ENCODE measurements around the gene IFT25.

Gene IFT25

DNA sequence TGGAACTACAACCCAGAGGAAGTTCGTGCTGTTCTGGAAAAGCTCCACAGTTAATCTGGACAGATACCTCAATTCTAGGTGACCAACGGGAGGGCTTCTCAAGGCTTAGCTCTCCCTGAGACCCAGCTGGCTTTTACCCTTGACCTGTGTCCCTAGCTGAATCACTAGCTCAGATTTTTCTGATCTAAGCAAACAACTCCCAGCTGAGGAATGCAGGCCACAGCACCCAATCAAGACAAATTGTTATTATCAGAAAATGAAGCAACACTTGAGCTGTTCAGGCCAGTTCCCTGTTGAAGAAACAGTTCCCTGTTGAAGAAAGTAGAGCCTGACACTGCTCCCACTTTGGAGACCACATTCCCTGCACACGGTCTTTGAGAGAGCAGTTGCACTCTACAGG is 35.6 kb downstream of the IFT25 start:
- H4K20me1 ChIP-seq (ENCODE audit: insufficient read depth, low read length, poor library complexity, severe bottlenecking) = no peaks in the 10 kb centered on the region
- H3K9ac ChIP-seq (ENCODE audit: low read depth, low read length, poor library complexity, severe bottlenecking) = no peak overlapping the region
- H3K9me2 ChIP-seq (replicated peaks; ENCODE audit: low read depth, low read length) = no peaks in the 10 kb centered on the region
- H3F3A ChIP-seq (ENCODE audit: low read depth) = no peaks in the 10 kb centered on the region
- TF ChIP-seq EZH2phosphoT487 (IDR thresholded peaks at IDR 0.05; ENCODE audit: borderline replicate concordance) = no peak
- TF ChIP-seq, protein P1, sequence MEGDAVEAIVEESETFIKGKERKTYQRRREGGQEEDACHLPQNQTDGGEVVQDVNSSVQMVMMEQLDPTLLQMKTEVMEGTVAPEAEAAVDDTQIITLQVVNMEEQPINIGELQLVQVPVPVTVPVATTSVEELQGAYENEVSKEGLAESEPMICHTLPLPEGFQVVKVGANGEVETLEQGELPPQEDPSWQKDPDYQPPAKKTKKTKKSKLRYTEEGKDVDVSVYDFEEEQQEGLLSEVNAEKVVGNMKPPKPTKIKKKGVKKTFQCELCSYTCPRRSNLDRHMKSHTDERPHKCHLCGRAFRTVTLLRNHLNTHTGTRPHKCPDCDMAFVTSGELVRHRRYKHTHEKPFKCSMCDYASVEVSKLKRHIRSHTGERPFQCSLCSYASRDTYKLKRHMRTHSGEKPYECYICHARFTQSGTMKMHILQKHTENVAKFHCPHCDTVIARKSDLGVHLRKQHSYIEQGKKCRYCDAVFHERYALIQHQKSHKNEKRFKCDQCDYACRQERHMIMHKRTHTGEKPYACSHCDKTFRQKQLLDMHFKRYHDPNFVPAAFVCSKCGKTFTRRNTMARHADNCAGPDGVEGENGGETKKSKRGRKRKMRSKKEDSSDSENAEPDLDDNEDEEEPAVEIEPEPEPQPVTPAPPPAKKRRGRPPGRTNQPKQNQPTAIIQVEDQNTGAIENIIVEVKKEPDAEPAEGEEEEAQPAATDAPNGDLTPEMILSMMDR (conservative IDR thresholded peaks at IDR 0.05; ENCODE audit: low read length) = no peak
- H3K79me2 ChIP-seq (ENCODE audit: insufficient read depth, low read length) = no peaks in the 10 kb centered on the region
- no peak overlapping the region for H2AFZ ChIP-seq (ENCODE audit: low read length)
- no peak overlapping the region for H3K4me3 ChIP-seq (ENCODE audit: low read length, poor library complexity, severe bottlenecking)
- H3K4me1 ChIP-seq (ENCODE audit: insufficient read depth, low read length, poor library complexity, severe bottlenecking) = no peaks in the 10 kb centered on the region
- no peaks in the 10 kb centered on the region for H3K9me3 ChIP-seq (ENCODE audit: insufficient read depth, low read depth, low read length)
- H3K4me2 ChIP-seq (ENCODE audit: low read depth, low read length, poor library complexity, severe bottlenecking) = no peak overlapping the region
- H3K36me3 ChIP-seq (ENCODE audit: insufficient read depth, low read length) = no peaks in the 10 kb centered on the region; the same call in 1 of the 2 replicates
- no peaks in the 10 kb centered on the region for H3K27me3 ChIP-seq (ENCODE audit: insufficient read depth, low read length, poor library complexity, severe bottlenecking)

DNA sequence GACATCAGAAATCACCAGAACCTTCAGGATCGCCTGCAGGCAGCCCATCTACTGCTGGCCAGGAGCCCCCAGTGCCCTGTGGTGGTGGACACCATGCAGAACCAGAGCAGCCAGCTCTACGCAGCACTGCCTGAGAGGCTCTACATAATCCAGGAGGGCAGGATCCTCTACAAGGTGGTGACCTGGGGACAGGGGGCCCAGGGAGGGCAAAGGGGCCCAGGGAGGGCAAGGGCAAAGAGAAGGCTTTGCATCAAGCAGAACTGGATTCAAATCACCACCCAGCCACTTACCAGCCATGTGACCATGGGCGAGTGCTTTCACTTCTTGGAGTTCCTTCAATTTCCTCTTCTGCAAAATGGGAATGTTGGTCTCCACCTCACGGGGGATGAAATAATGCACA is 39.4 kb downstream of the IFT25 start:
- Histone ChIP-seq H3K79me2 (ENCODE audit: insufficient read depth, low read length) (no peaks in the 10 kb centered on the region), H3K27me3 (ENCODE audit: insufficient read depth, low read length, poor library complexity, severe bottlenecking) (no peaks in the 10 kb centered on the region), H3K4me1 (ENCODE audit: insufficient read depth, low read length, poor library complexity, severe bottlenecking) (no peaks in the 10 kb centered on the region)

DNA sequence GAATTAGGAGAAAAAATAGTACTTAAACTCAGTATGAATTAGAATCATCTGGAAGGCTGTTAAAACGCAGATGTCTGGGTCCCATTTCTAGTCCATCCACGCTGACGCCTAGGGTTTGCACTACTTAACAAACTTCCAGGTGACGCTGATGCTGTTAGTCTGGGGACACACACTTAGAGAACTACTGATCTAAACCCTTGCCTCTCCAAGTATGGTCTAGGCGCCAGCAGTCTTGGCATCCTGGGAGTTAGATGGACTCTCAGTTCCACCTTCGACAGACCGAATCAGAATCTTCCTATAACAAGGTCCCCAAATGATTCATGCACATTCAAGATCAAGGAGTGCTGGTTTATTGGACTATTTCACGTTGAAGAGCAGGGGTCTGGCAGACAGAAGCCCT is 40.0 kb downstream of the IFT25 start:
- no peak overlapping the region for H3K9ac ChIP-seq (ENCODE audit: low read depth, low read length, poor library complexity, severe bottlenecking)
- no peaks in the 10 kb centered on the region for H3K79me2 ChIP-seq (ENCODE audit: insufficient read depth, low read length)
- no peak overlapping the region for H3K4me3 ChIP-seq (ENCODE audit: low read length, poor library complexity, severe bottlenecking)
- no peak overlapping the region for H3K4me2 ChIP-seq (ENCODE audit: low read depth, low read length, poor library complexity, severe bottlenecking)
- H3K9me3 ChIP-seq (ENCODE audit: insufficient read depth, low read depth, low read length) = no peaks in the 10 kb centered on the region
- H2AFZ ChIP-seq (ENCODE audit: low read length) = no peak overlapping the region
- H4K20me1 ChIP-seq (ENCODE audit: insufficient read depth, low read length, poor library complexity, severe bottlenecking) = no peaks in the 10 kb centered on the region
- no peaks in the 10 kb centered on the region for H3F3A ChIP-seq (ENCODE audit: low read depth)
- TF ChIP-seq EZH2phosphoT487 (IDR thresholded peaks at IDR 0.05; ENCODE audit: borderline replicate concordance) = no peak
- TF ChIP-seq, protein P1 (conservative IDR thresholded peaks at IDR 0.05; ENCODE audit: low read length) = no peak
- H3K36me3 ChIP-seq (ENCODE audit: insufficient read depth, low read length) = no peaks in the 10 kb centered on the region
- H3K4me1 ChIP-seq (ENCODE audit: insufficient read depth, low read length, poor library complexity, severe bottlenecking) = no peaks in the 10 kb centered on the region
- no peaks in the 10 kb centered on the region for H3K9me2 ChIP-seq (replicated peaks; ENCODE audit: low read depth, low read length)
- H3K27me3 ChIP-seq (ENCODE audit: insufficient read depth, low read length, poor library complexity, severe bottlenecking) = no peaks in the 10 kb centered on the region

More for the DNA sequence above, 39.4 kb downstream of the IFT25 start:
- Histone ChIP-seq H3F3A (ENCODE audit: low read depth) (no peaks in the 10 kb centered on the region), H3K9ac (ENCODE audit: low read depth, low read length, poor library complexity, severe bottlenecking) (no peak overlapping the region), H3K36me3 (ENCODE audit: insufficient read depth, low read length) (no peaks in the 10 kb centered on the region), H3K4me2 (ENCODE audit: low read depth, low read length, poor library complexity, severe bottlenecking) (no peak overlapping the region), H3K4me3 (ENCODE audit: low read length, poor library complexity, severe bottlenecking) (no peak overlapping the region), H4K20me1 (ENCODE audit: insufficient read depth, low read length, poor library complexity, severe bottlenecking) (no peaks in the 10 kb centered on the region), H3K9me2 (replicated peaks; ENCODE audit: low read depth, low read length) (no peaks in the 10 kb centered on the region), H3K9me3 (ENCODE audit: insufficient read depth, low read depth, low read length) (no peaks in the 10 kb centered on the region), H2AFZ (ENCODE audit: low read length) (no peak overlapping the region)
- TF ChIP-seq, protein P1 (conservative IDR thresholded peaks at IDR 0.05; ENCODE audit: low read length) = no peak
- no peak for TF ChIP-seq EZH2phosphoT487 (IDR thresholded peaks at IDR 0.05; ENCODE audit: borderline replicate concordance)
